Activated T-cell treated with anti-CD3 and anti-CD28 coated beads, Interleukin-2, amount 50 U/mL, for 48 hours (primary cell): Measurements from ENCODE around the gene FKBP8.

Experiments used
- DNase-seq, 2 experiments: peaks; one replicate each; pipeline ENCODE4 v3.0.0-alpha.2; 2020

FKBP8 gene

GRCh38 chr19:18501351-18501750 lies 42.0 kb downstream of the FKBP8 start:
- no peak for DNase-seq

- no peak for DNase-seq
Measured at GRCh38 chr19:18500799-18501198, 42.6 kb downstream of the FKBP8 start.

GRCh38 chr19:18500376-18500775 lies 43.0 kb downstream of the FKBP8 start:
- DNase-seq, result no peak

- DNase-seq, result no peak
Measured at GRCh38 chr19:18499055-18499775, 44.2 kb downstream of the FKBP8 start.

- no peak for DNase-seq
Measured at GRCh38 chr19:18496980-18497256, 46.5 kb downstream of the FKBP8 start.

- peak; percentile 53 to 67 for DNase-seq
Measured at GRCh38 chr19:18496167-18496979, 47.0 kb downstream of the FKBP8 start.

- no peak for DNase-seq
Measured at GRCh38 chr19:18495204-18495911, 48.0 kb downstream of the FKBP8 start.

GRCh38 chr19:18494267-18494607 lies 49.1 kb downstream of the FKBP8 start:
- no peak for DNase-seq

GRCh38 chr19:18493440-18494266 lies 49.7 kb downstream of the FKBP8 start:
- no peak for DNase-seq

GRCh38 chr19:18491995-18492953 lies 51.1 kb downstream of the FKBP8 start:
- no peak for DNase-seq

GRCh38 chr19:18490728-18491127 lies 52.6 kb downstream of the FKBP8 start:
- DNase-seq, result no peak

- DNase-seq, result no peak
Measured at GRCh38 chr19:18489627-18490184, 53.7 kb downstream of the FKBP8 start.

- DNase-seq, result no peak
Measured at GRCh38 chr19:18488838-18489626, 54.3 kb downstream of the FKBP8 start.

GRCh38 chr19:18488403-18488723 lies 55.0 kb downstream of the FKBP8 start:
- no peak for DNase-seq

- no peak for DNase-seq
Measured at GRCh38 chr19:18487576-18488402, 55.6 kb downstream of the FKBP8 start.

- no peak for DNase-seq
Measured at GRCh38 chr19:18486746-18487145, 56.6 kb downstream of the FKBP8 start.

GRCh38 chr19:18484992-18485391 lies 58.4 kb downstream of the FKBP8 start:
- DNase-seq, result no peak

GRCh38 chr19:18483119-18483890 lies 60.1 kb downstream of the FKBP8 start:
- no peak for DNase-seq
